ENCODE measurements around the gene SLC12A7. TPM values are rescaled to one million over a fixed set of nuclear protein-coding genes. Genes with fewer than 3 reads are reported as not detected.
"Not testable (repeated sequence)": the region's sequence is repeated elsewhere in the genome, so short reads cannot be mapped to it uniquely, and the experiment has no call there.

Gene SLC12A7
- total RNA-seq, 1 experiment from 2014 or later, result 6.3 TPM

DNA sequence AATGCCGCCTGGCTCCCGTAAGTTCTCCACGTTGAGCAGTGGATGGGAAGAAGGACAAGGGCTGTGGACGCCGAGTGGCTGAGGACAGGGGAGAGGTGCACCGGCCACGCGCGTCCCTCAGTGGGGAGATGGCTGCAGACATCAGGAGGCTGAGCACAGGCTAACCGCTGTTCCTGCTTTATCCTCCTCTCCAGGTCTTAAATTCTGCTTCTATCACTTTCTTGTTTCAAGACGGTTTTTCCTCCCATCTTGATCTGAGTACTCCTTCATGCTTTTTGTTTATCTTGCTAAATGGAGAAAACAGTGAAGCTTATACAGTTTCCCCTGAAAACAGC lies 47.4 kb upstream of the SLC12A7 start:
- Mint-ChIP-seq H3K9me3 (ENCODE audit: unreplicated experiment) (peaks cover 18% of the 10 kb centered on the region), H3K27me3 (ENCODE audit: insufficient read depth, unreplicated experiment) (peaks cover 13% of the 10 kb centered on the region)

DNA sequence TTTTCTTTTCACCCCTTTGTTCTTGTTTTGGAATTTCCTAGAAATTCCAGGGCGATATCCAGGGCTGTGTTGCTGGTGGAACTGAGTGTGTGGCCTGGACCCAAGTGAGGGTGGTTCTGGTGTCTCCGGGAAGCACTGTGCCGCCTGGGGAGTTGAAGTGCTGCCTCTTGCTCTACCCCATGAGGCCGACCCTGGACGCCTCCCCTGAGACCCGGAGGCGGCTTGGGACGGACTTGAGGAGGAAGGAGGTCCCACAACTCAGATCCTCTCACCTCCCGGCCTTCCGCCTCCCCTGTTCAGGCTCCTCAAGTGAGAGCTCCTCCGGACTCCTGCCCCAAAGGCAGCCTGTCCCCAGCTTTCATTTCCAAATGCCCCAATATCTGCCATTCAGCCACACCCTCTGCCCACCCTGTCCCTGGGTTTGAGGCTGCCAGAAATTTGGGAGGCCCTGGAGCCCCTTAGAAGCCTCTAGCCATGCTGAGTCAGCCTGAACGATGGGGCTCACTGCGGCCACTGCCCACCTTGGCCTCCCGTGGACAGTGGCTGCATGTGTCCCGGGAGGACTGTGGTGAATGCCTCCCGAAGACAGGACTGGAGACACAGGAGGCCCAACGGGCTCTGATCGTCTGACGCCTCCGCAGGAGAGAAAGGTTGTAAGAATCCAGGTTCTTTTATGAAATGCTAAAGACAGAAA lies 46.9 kb upstream of the SLC12A7 start:
- DNase-seq (ENCODE audit: unreplicated experiment), result no peak
- Mint-ChIP-seq H3K27ac (ENCODE audit: low read depth, unreplicated experiment) (no peak overlapping the region), H3K4me1 (ENCODE audit: insufficient read depth, unreplicated experiment) (peaks cover 22% of the 10 kb centered on the region), H3K9me3 (ENCODE audit: unreplicated experiment) (peaks cover 18% of the 10 kb centered on the region), H3K36me3 (ENCODE audit: insufficient read depth, unreplicated experiment) (no peaks in the 10 kb centered on the region), H3K4me3 (ENCODE audit: unreplicated experiment) (no peak overlapping the region), H3K27me3 (ENCODE audit: insufficient read depth, unreplicated experiment) (peaks cover 13% of the 10 kb centered on the region)
- no TSS peak for BruUV-seq (replicated peaks)
- CTCF ChIA-PET, result no interaction called here
- TF ChIP-seq, protein P1, sequence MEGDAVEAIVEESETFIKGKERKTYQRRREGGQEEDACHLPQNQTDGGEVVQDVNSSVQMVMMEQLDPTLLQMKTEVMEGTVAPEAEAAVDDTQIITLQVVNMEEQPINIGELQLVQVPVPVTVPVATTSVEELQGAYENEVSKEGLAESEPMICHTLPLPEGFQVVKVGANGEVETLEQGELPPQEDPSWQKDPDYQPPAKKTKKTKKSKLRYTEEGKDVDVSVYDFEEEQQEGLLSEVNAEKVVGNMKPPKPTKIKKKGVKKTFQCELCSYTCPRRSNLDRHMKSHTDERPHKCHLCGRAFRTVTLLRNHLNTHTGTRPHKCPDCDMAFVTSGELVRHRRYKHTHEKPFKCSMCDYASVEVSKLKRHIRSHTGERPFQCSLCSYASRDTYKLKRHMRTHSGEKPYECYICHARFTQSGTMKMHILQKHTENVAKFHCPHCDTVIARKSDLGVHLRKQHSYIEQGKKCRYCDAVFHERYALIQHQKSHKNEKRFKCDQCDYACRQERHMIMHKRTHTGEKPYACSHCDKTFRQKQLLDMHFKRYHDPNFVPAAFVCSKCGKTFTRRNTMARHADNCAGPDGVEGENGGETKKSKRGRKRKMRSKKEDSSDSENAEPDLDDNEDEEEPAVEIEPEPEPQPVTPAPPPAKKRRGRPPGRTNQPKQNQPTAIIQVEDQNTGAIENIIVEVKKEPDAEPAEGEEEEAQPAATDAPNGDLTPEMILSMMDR (IDR thresholded peaks at IDR 0.05; ENCODE audit: unreplicated experiment), result no peak
- POLR2A ChIA-PET, result interaction anchor here (0.7 kb wide), 1 partner anchor 65 kb away, joined by 3 read pairs; no protein-coding TSS in a partner anchor
- intact Hi-C loops (cut with micrococcal nuclease), result no loop called here

More for the DNA sequence above, 47.4 kb upstream of the SLC12A7 start:
- TF ChIP-seq, protein P1 (IDR thresholded peaks at IDR 0.05; ENCODE audit: unreplicated experiment), result no peak
- POLR2A ChIA-PET, result interaction anchor here (0.6 kb wide), 1 partner anchor 21 kb away, joined by 3 read pairs; no protein-coding TSS in a partner anchor
- H3K27ac Mint-ChIP-seq (ENCODE audit: low read depth, unreplicated experiment), result no peak overlapping the region
- no peak for DNase-seq (ENCODE audit: unreplicated experiment)
- CTCF ChIA-PET, result interaction anchor here (0.7 kb wide), 1 partner anchor 21 kb away, joined by 3 read pairs; no protein-coding TSS in a partner anchor
- H3K4me3 Mint-ChIP-seq (ENCODE audit: unreplicated experiment), result no peak overlapping the region
- no peaks in the 10 kb centered on the region for H3K36me3 Mint-ChIP-seq (ENCODE audit: insufficient read depth, unreplicated experiment)
- H3K4me1 Mint-ChIP-seq (ENCODE audit: insufficient read depth, unreplicated experiment), result peaks cover 22% of the 10 kb centered on the region
- intact Hi-C loops (cut with micrococcal nuclease), result no loop called here
- no TSS peak for BruUV-seq (replicated peaks)

DNA sequence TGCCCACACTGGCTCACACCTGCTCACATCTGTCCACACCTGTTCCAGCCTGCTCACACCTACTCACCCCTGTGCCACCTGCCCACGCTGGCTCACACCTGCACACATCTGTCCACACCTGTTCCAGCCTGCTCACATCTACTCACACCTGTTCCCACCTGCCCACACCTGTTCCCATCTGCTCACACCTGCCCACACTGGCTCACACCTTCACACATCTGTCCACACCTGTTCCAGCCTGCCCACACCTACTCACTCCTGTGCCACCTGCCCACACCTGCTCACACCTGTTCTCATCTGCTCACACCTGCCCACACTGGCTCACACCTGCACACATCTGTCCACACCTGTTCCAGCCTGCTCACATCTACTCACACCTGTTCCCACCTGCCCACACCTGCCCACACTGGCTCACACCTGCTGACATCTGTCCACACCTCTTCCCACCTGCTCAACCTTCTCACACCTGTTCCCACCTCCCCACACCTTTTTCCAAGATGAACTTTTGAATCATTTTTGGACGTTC lies 45.7 kb upstream of the SLC12A7 start:
- POLR2A ChIA-PET; H3K36me3 Mint-ChIP-seq (ENCODE audit: insufficient read depth, unreplicated experiment); H3K4me3 Mint-ChIP-seq (ENCODE audit: unreplicated experiment); intact Hi-C loops (cut with micrococcal nuclease); H3K27ac Mint-ChIP-seq (ENCODE audit: low read depth, unreplicated experiment); DNase-seq (ENCODE audit: unreplicated experiment); BruUV-seq (replicated peaks); CTCF ChIA-PET: not testable (repeated sequence)
- Mint-ChIP-seq H3K9me3 (ENCODE audit: unreplicated experiment) (peaks cover 18% of the 10 kb centered on the region), H3K27me3 (ENCODE audit: insufficient read depth, unreplicated experiment) (peaks cover 13% of the 10 kb centered on the region), H3K4me1 (ENCODE audit: insufficient read depth, unreplicated experiment) (peaks cover 15% of the 10 kb centered on the region)

DNA sequence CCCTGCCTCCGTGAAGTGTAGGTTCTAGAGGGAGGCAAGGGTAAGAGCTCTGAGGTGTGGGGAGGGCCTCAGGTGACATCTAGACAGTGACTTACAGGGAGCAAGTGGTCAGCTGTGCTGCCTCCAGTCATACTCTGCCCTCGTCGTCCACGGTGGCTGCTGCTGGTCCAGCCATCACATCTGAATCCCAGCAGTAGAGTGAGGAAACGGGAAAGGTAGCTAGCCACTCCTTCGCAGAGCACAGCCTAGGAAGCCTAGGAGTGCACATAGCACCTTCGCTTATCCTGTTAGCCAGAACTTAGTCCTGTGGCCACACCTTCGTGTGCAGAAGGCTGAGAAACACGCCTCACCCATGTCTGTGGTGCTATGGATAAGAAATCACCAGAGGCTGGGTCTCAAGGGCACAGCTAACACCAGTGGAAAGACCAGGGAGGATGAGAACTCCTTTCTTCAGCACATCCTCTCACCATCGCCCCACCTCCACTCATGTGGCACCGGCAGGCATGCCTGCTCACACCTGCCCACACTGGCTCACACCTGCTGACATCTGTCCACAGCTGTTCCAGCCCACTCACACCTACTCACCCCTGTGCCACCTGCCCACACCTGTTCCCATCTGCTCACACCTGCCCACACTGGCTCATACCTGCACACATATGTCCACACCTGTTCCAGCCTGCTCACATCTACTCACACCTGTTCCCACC lies 45.0 kb upstream of the SLC12A7 start:
- no TSS peak for BruUV-seq (replicated peaks)
- CTCF ChIA-PET, result no interaction called here
- no peak overlapping the region for H3K4me3 Mint-ChIP-seq (ENCODE audit: unreplicated experiment)
- H3K36me3 Mint-ChIP-seq (ENCODE audit: insufficient read depth, unreplicated experiment), result no peaks in the 10 kb centered on the region
- POLR2A ChIA-PET, result no interaction called here
- no peak for DNase-seq (ENCODE audit: unreplicated experiment)
- H3K4me1 Mint-ChIP-seq (ENCODE audit: insufficient read depth, unreplicated experiment), result peaks cover 9% of the 10 kb centered on the region
- H3K27ac Mint-ChIP-seq (ENCODE audit: low read depth, unreplicated experiment), result no peak overlapping the region
- H3K9me3 Mint-ChIP-seq (ENCODE audit: unreplicated experiment), result peaks cover 18% of the 10 kb centered on the region
- intact Hi-C loops (cut with micrococcal nuclease), result no loop called here
- TF ChIP-seq, protein P1 (IDR thresholded peaks at IDR 0.05; ENCODE audit: unreplicated experiment), result no peak
- peaks cover 13% of the 10 kb centered on the region for H3K27me3 Mint-ChIP-seq (ENCODE audit: insufficient read depth, unreplicated experiment)

All from MCF 10A (cell line).